ENCODE measurements around the gene FBXO27. TPM values are rescaled to one million over a fixed set of nuclear protein-coding genes. Genes with fewer than 3 reads are reported as not detected.

FBXO27 gene
- total and polyA plus RNA-seq, 2 of the 13 experiments (the other 11 are each of a cell fraction or from before 2014, with no cell fraction given) = 0.15 to 2.8 TPM

GRCh38 chr19:38980583-38981374 lies 51.6 kb downstream of the FBXO27 start (continued):
- TF ChIP-seq THAP9 (CRISPR knock-in tag; IDR thresholded peaks at IDR 0.05; ENCODE audit: borderline replicate concordance) (peak; percentile 48; the same call in 1 of the 2 replicates), TFAP4 (IDR thresholded peaks at IDR 0.05; ENCODE audit: borderline replicate concordance, low read depth) (0 out of 2 replicates have a peak, but pooled peaks have one; percentile 30), PRPF4 (IDR thresholded peaks at IDR 0.05; ENCODE audit: low read depth, low read length, poor library complexity, severe bottlenecking) (no peak), MYC (CRISPR knock-in tag; IDR thresholded peaks at IDR 0.05; ENCODE audit: borderline replicate concordance) (peak; percentile 29; the same call in 1 of the 2 replicates), MTA1 (CRISPR knock-in tag; IDR thresholded peaks at IDR 0.05; ENCODE audit: borderline replicate concordance) (peak; percentile 82; the same call in 1 of the 2 replicates), ZNF12 (CRISPR knock-in tag; IDR thresholded peaks at IDR 0.05) (0 out of 2 replicates have a peak, but pooled peaks have one; percentile 8), CEBPB (IDR thresholded peaks at IDR 0.05; ENCODE audit: borderline replicate concordance, low read depth, low read length) (peak; percentile 77; the same call in 1 of the 2 replicates), PRDM10 (CRISPR knock-in tag; IDR thresholded peaks at IDR 0.05; ENCODE audit: low read depth) (peak; percentile 85), SOX13 (IDR thresholded peaks at IDR 0.05) (no peak), SOX13 (CRISPR knock-in tag; conservative IDR thresholded peaks at IDR 0.05 in 1 of 2, IDR thresholded peaks at IDR 0.05 in 1 of 2) (no peak), CTCF (CRISPR knock-in tag; IDR thresholded peaks at IDR 0.05) (peak; percentile 40), ZFX (CRISPR knock-in tag; IDR thresholded peaks at IDR 0.05; ENCODE audit: low read depth) (peak; percentile 42; the same call in 1 of the 2 replicates), ZMYM2 (CRISPR knock-in tag; IDR thresholded peaks at IDR 0.05) (peak; percentile 36; the same call in 1 of the 2 replicates), EP300 (IDR thresholded peaks at IDR 0.05; ENCODE audit: low read depth in 2 of 2, low read length in 2 of 2) (peak in 1 of 2 experiments; percentile 22; a peak in 1 of 4 replicates), EP300 (CRISPR knock-in tag; IDR thresholded peaks at IDR 0.05; ENCODE audit: borderline replicate concordance) (no peak), ZNF746 (CRISPR knock-in tag; IDR thresholded peaks at IDR 0.05) (no peak)
